ENCODE results near the gene EPAS1. TPM values are rescaled to one million over a fixed set of nuclear protein-coding genes. Genes with fewer than 3 reads are reported as not detected.

Gene EPAS1
- total and polyA plus RNA-seq, 8 donors: 35.1 to 217 (median 117) TPM

DNA sequence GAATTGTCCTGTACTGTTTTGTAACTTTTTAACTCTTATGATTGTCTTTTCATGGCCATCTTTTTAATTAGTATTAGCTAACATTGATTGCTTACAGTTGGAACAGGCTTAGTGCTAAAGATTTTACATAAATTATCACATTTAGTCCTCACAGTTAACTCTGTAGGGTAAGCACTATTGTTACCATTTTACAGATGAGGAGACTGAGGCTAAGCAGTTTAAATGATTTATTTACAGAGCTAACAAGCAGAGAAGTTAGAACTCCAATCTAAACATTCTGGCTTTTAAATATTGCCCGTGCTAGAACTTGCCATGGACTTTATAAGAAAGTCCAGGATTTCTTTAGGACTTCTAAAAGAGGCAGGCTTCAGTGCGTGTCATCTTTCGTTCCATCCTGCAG, 48.6 kb downstream of the EPAS1 start:
- WGBS, 5 donors: 55 to 92% (median 73%) methylated on average over 3 of the region's 3 CpGs
- peaks cover 5 to 40% (median 12%) of the 10 kb centered on the region in 4 donors for H3K4me1 ChIP-seq
- DNase-seq: no peak
- peaks cover 9 to 43% (median 36%) of the 10 kb centered on the region in 4 donors for H3K36me3 ChIP-seq
- no peaks in the 10 kb centered on the region for H3K9me3 ChIP-seq
- H3K4me3 ChIP-seq: no peak overlapping the region
- no peaks in the 10 kb centered on the region for H3K27me3 ChIP-seq
- no peak overlapping the region for H3K27ac ChIP-seq
- TF ChIP-seq EP300 (IDR thresholded peaks at IDR 0.05): no peak
- no peak for TF ChIP-seq POLR2AphosphoS5 (IDR thresholded peaks at IDR 0.05)
- TF ChIP-seq CTCF (IDR thresholded peaks at IDR 0.05): no peak
- TF ChIP-seq POLR2A (IDR thresholded peaks at IDR 0.05): no peak
- intact Hi-C loops (cut with DNase I; ENCODE audit: low total_unique reads): no loop called here

GRCh38 chr2:46346719-46347118, 49.5 kb downstream of the EPAS1 start:
- no peaks in the 10 kb centered on the region for H3K9me3 ChIP-seq
- peak overlapping the region in 1 of 5 donors; percentile 5 for H3K27ac ChIP-seq
- H3K36me3 ChIP-seq: peaks cover 9 to 52% (median 44%) of the 10 kb centered on the region in 4 donors
- no peak for TF ChIP-seq EP300 (IDR thresholded peaks at IDR 0.05)
- no peak for TF ChIP-seq CTCF (IDR thresholded peaks at IDR 0.05)
- TF ChIP-seq POLR2AphosphoS5 (IDR thresholded peaks at IDR 0.05): no peak
- intact Hi-C loops (cut with DNase I; ENCODE audit: low total_unique reads): no loop called here
- H3K27me3 ChIP-seq: no peaks in the 10 kb centered on the region
- H3K4me3 ChIP-seq: no peak overlapping the region
- peaks cover 5 to 39% (median 13%) of the 10 kb centered on the region in 4 donors for H3K4me1 ChIP-seq
- no peak for DNase-seq
- WGBS, 5 donors: 91 to 98% (median 95%) methylated on average over 10 of the region's 10 CpGs

GRCh38 chr2:46347648-46348280, 50.6 kb downstream of the EPAS1 start:
- Histone ChIP-seq H3K4me1 (peaks cover 5 to 40% (median 11%) of the 10 kb centered on the region in 4 donors), H3K27ac (peak overlapping the region in 2 of 5 donors; percentile 5 to 22), H3K9me3 (no peaks in the 10 kb centered on the region), H3K4me3 (no peak overlapping the region), H3K27me3 (no peaks in the 10 kb centered on the region), H3K36me3 (peaks cover 13 to 59% (median 51%) of the 10 kb centered on the region in 4 donors)
- intact Hi-C loops (cut with DNase I; ENCODE audit: low total_unique reads): no loop called here
- TF ChIP-seq POLR2AphosphoS5 (IDR thresholded peaks at IDR 0.05) (no peak), POLR2A (IDR thresholded peaks at IDR 0.05) (no peak), CTCF (IDR thresholded peaks at IDR 0.05) (no peak), EP300 (IDR thresholded peaks at IDR 0.05) (no peak)
- WGBS, 5 donors: 79 to 91% (median 85%) methylated on average over 11 of the region's 11 CpGs
- no peak for DNase-seq

DNA sequence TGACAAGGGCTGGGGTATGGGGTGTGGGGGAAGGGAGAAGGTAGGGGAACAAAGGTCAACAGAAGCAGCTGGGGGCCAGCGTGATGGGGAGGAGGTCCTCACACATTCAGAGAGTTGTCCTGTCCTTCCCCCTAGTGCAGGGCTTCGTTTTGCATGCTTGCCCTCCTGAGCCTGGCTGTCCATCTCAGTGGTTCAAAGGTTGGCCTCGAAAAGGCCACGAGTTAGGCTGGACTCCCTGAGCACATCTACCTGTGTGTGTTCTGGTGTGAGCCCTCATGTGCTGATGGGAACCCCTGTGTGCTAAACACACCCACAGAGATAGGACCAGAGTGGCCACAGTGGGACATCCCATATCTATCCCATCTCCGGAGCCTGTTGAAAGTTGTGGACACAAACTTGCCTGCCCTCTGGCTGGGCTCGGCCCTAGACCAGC, 51.9 kb downstream of the EPAS1 start:
- TF ChIP-seq EP300 (IDR thresholded peaks at IDR 0.05): no peak
- no peak for TF ChIP-seq POLR2AphosphoS5 (IDR thresholded peaks at IDR 0.05)
- no peak for TF ChIP-seq POLR2A (IDR thresholded peaks at IDR 0.05)
- TF ChIP-seq CTCF (IDR thresholded peaks at IDR 0.05): no peak
- Histone ChIP-seq H3K36me3 (peaks cover 13 to 72% (median 56%) of the 10 kb centered on the region in 4 donors), H3K4me1 (peaks cover 5 to 35% (median 10%) of the 10 kb centered on the region in 4 donors), H3K27me3 (no peaks in the 10 kb centered on the region), H3K27ac (peak overlapping the region in 1 of 5 donors; percentile 16), H3K9me3 (no peaks in the 10 kb centered on the region), H3K4me3 (no peak overlapping the region)
- WGBS, 5 donors: 79 to 91% (median 87%) methylated on average over 6 of the region's 6 CpGs
- no peak for DNase-seq
- intact Hi-C loops (cut with DNase I; ENCODE audit: low total_unique reads): no loop called here

Data from stomach (tissue), 9 donors.